Vagina (tissue), 2 donors: Measurements from ENCODE around the gene TENM4. TPM values are rescaled to one million over a fixed set of nuclear protein-coding genes. Genes with fewer than 3 reads are reported as not detected.

Source experiments
- DNase-seq, 2 donors: peaks; one replicate each; pipeline ENCODE4 v3.0.0-alpha.2; 2017; ENCODE audit errors: extremely low spot score in 2 of 2
- H3K27ac ChIP-seq: fragments of 200-600 bp; sonication (generic); one replicate; pipeline ENCODE4 v1.5.1; 2019
- H3K27me3 ChIP-seq: fragments of 200-600 bp; sonication (generic); one replicate; pipeline ENCODE4 v1.5.1; 2019
- H3K36me3 ChIP-seq, 2 donors: fragments of 200-600 bp; sonication (generic); one replicate each; pipeline ENCODE4 v1.5.1; 2017 to 2019
- H3K4me1 ChIP-seq: fragments of 200-600 bp; sonication (generic); one replicate; pipeline ENCODE4 v1.5.1; 2019
- H3K4me3 ChIP-seq, 2 donors: fragments of 200-600 bp; sonication (generic); 1 replicate in 1 of 2; 2 replicates in 1 of 2; pipeline ENCODE4 v1.5.1; 2016 to 2019
- H3K9me3 ChIP-seq: fragments of 200-600 bp; sonication (generic); one replicate; pipeline ENCODE4 v1.5.1; 2019
- POLR2A ChIP-seq, 2 donors: fragments of 450-650 bp; IDR thresholded peaks; one replicate each; pipeline ENCODE4 v1.6.1; 2017; ENCODE audit warnings: antibody characterized with exemption in 2 of 2, mild to moderate bottlenecking in 2 of 2, moderate library complexity in 2 of 2
- POLR2AphosphoS5 ChIP-seq, 2 donors: sonication (generic); formaldehyde crosslinking; IDR thresholded peaks; one replicate each; pipeline ENCODE4 v1.9.0; 2017; ENCODE audit warnings: antibody characterized with exemption in 2 of 2, mild to moderate bottlenecking in 2 of 2, low read depth in 1 of 2; ENCODE audit not compliant: insufficient read depth in 1 of 2
- intact Hi-C: fragments of 100-400 bp; cut with DNase I; formaldehyde crosslinking; loops from one replicate; pipeline ENCODE4 v1.15.1; 2023
- total RNA-seq: library from RNA; depleted of rRNA; stranded (reverse); fragments of >200 nt; gene quantifications from one replicate; pipeline ENCODE4 v1.2.3, GENCODE V29; 2016
- TF ChIP-seq, protein P1 (sequence below), 3 experiments: fragments of 450-650 bp in 2 of 3; fragments of 200-600 bp in 1 of 3; sonication (generic) in 1 of 3; IDR thresholded peaks; one replicate each; pipeline ENCODE4 v1.5.1; 2017 to 2019; ENCODE audit warnings: antibody characterized with exemption in 3 of 3, mild to moderate bottlenecking in 2 of 3, moderate library complexity in 2 of 3

The TENM4 gene
- total RNA-seq, 1 donor from 2014 or later = 12.5 TPM

DNA sequence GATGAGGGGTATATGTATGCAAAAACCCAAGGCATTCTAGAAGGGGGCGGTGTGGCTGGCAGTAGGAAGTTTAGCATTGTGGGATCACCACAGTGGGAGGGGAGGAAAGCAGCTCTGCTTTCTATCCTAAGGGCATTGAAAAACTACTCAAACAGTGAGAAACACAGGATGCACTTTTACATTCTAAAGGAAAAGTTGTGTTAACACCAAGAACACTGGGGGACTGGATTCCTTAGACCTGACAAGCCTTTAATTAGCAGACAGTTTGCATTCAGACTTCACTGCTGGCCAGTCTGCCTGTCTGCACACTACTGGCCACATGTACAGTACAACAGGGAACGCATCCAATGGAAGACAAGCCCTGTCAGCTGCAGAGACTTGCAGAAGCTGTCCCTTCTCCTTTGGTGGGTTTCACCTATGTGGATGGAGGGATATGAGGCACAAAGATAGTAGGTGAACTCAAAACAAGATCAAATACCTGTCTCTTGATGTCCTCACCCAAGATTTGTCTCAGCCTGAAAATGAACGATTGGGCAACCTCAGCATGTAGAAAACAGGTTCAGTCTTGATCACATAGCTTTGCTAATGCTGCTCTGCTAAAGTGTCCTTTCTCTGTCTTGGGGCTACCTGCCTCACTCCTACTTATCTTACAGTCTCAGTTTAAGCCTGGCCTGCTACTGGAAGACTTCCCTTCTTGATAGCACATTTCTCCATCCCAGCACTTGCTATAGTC lies 64.8 kb downstream of the TENM4 start:
- H3K9me3 ChIP-seq = no peaks in the 10 kb centered on the region
- H3K27ac ChIP-seq = no peak overlapping the region
- DNase-seq = no peak
- H3K27me3 ChIP-seq = no peaks in the 10 kb centered on the region
- H3K4me1 ChIP-seq = no peaks in the 10 kb centered on the region
- no peaks in the 10 kb centered on the region for H3K36me3 ChIP-seq
- TF ChIP-seq POLR2A (IDR thresholded peaks at IDR 0.05) = no peak
- peak in 1 of 2 donors; percentile 45 for TF ChIP-seq POLR2AphosphoS5 (IDR thresholded peaks at IDR 0.05; ENCODE audit: insufficient read depth in 1 of 2, low read depth in 1 of 2)
- no peak overlapping the region for H3K4me3 ChIP-seq
- intact Hi-C loops = no loop called here

DNA sequence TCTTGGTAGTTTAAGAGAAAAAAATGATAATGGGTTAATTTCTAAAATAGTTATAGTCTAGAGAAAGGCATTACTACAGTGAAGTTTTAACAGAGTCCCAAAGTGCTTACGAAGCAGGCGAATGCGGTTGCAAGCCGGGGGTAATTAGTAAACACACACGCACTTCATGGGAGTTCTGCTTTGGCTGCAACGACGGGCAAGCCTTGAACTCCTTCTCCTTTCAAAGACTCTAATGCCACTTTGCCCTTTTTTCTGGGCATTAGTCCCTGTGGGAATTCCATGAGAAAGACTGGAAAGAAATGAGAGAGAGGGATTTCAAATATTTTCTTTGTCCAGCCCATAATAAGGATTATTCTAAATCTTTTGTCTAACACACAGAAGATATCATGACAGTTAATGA lies 66.1 kb downstream of the TENM4 start:
- no peak for TF ChIP-seq POLR2AphosphoS5 (IDR thresholded peaks at IDR 0.05; ENCODE audit: insufficient read depth in 1 of 2, low read depth in 1 of 2)
- TF ChIP-seq POLR2A (IDR thresholded peaks at IDR 0.05) = no peak
- TF ChIP-seq, protein P1, sequence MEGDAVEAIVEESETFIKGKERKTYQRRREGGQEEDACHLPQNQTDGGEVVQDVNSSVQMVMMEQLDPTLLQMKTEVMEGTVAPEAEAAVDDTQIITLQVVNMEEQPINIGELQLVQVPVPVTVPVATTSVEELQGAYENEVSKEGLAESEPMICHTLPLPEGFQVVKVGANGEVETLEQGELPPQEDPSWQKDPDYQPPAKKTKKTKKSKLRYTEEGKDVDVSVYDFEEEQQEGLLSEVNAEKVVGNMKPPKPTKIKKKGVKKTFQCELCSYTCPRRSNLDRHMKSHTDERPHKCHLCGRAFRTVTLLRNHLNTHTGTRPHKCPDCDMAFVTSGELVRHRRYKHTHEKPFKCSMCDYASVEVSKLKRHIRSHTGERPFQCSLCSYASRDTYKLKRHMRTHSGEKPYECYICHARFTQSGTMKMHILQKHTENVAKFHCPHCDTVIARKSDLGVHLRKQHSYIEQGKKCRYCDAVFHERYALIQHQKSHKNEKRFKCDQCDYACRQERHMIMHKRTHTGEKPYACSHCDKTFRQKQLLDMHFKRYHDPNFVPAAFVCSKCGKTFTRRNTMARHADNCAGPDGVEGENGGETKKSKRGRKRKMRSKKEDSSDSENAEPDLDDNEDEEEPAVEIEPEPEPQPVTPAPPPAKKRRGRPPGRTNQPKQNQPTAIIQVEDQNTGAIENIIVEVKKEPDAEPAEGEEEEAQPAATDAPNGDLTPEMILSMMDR (IDR thresholded peaks at IDR 0.05) = no peak
- intact Hi-C loops = no loop called here
- H3K4me3 ChIP-seq = no peak overlapping the region
- H3K27me3 ChIP-seq = no peaks in the 10 kb centered on the region
- no peak for DNase-seq
- H3K36me3 ChIP-seq = no peaks in the 10 kb centered on the region
- H3K27ac ChIP-seq = no peak overlapping the region
- H3K4me1 ChIP-seq = no peaks in the 10 kb centered on the region
- H3K9me3 ChIP-seq = no peaks in the 10 kb centered on the region

DNA sequence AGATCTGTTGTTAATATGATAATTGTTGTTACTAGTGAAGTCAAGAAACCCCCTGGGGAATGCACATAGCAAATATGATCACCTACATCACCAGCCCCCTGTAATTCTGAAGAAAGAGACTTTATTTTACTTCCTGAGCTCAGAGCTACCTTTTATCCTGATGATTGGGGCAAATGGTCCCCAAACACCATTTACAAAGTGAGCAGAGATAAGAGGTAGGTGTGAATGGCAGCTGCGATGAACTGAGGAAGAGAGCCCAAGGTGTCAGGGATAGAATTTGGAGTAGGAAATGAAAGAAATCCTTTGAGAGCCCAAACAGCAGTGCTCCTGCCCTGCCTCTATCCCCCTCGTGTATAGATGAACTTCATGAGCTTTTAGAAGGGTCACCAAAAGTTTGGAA lies 69.1 kb downstream of the TENM4 start:
- intact Hi-C loops = no loop called here
- H3K4me1 ChIP-seq = no peaks in the 10 kb centered on the region
- no peaks in the 10 kb centered on the region for H3K36me3 ChIP-seq
- H3K27ac ChIP-seq = no peak overlapping the region
- TF ChIP-seq, protein P1 (IDR thresholded peaks at IDR 0.05) = no peak
- TF ChIP-seq POLR2A (IDR thresholded peaks at IDR 0.05) = no peak
- TF ChIP-seq POLR2AphosphoS5 (IDR thresholded peaks at IDR 0.05; ENCODE audit: insufficient read depth in 1 of 2, low read depth in 1 of 2) = no peak
- no peaks in the 10 kb centered on the region for H3K27me3 ChIP-seq
- DNase-seq = no peak
- H3K4me3 ChIP-seq = no peak overlapping the region
- H3K9me3 ChIP-seq = no peaks in the 10 kb centered on the region

DNA sequence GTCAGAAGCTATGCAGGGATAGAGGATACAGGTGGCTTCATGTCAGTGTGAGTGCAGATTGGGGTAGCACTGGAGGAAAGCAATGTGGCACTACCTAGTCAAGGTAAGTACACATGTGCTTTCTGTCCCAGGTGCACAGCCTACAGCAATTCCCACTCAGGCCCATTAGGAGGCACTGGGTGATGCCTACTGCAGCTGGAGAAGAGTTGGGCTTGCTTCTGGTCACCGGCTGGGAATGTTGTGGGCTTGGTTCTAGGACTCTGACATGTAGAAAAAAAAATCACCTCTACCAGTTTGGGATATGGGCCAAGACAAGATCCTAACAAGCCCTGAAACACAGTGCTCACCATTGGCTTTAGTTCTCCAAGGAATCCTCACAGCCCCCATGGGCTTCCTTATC lies 69.7 kb downstream of the TENM4 start:
- Histone ChIP-seq H3K4me3 (no peak overlapping the region), H3K4me1 (no peaks in the 10 kb centered on the region), H3K9me3 (no peaks in the 10 kb centered on the region), H3K36me3 (no peaks in the 10 kb centered on the region), H3K27me3 (no peaks in the 10 kb centered on the region), H3K27ac (no peak overlapping the region)
- intact Hi-C loops = no loop called here
- TF ChIP-seq, protein P1 (IDR thresholded peaks at IDR 0.05) = no peak
- no peak for TF ChIP-seq POLR2A (IDR thresholded peaks at IDR 0.05)
- TF ChIP-seq POLR2AphosphoS5 (IDR thresholded peaks at IDR 0.05; ENCODE audit: insufficient read depth in 1 of 2, low read depth in 1 of 2) = no peak
- no peak for DNase-seq

DNA sequence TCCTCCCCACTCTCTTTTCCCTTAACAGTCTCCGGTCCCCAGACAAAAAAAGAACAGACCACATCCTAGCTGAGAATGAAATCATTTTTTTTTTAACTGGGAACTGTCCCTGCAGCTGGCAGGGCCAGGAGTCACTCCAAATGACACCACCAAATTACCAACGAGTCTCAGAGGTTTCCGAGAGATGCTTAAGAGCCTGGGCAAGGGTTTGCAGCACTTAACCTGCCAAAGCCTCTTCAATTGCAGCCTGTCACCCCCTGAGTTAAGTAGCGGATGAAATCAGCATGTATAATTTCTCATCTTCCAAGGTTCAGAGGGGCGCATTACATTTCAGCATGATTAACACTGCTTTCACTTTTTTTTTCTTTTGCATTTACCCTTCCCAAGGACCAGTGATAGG lies 71.8 kb downstream of the TENM4 start:
- Histone ChIP-seq H3K4me1 (no peaks in the 10 kb centered on the region), H3K4me3 (no peak overlapping the region), H3K9me3 (no peaks in the 10 kb centered on the region), H3K27me3 (no peaks in the 10 kb centered on the region), H3K27ac (no peak overlapping the region), H3K36me3 (no peaks in the 10 kb centered on the region)
- no peak for TF ChIP-seq POLR2A (IDR thresholded peaks at IDR 0.05)
- TF ChIP-seq POLR2AphosphoS5 (IDR thresholded peaks at IDR 0.05; ENCODE audit: insufficient read depth in 1 of 2, low read depth in 1 of 2) = no peak
- TF ChIP-seq, protein P1 (IDR thresholded peaks at IDR 0.05) = no peak
- DNase-seq = no peak
- intact Hi-C loops = no loop called here
